Measurements from ENCODE around the gene SCN2B.

SCN2B gene

GRCh38 chr11:118175993-118176777 lies at the start of gene SCN2B:
TSS of gene SCN2B (minus strand) at chr11:118176639. CDS start at chr11:118176431, 208 bp downstream.
- no peak for DNase-seq (ENCODE audit: low read depth)

- DNase-seq (ENCODE audit: low read depth), result peak; percentile 46
Measured at GRCh38 chr11:118224511-118225188, 48.2 kb upstream of the SCN2B start, which contains the start of gene JAML. TSS of gene JAML (minus strand) at chr11:118225011. CDS start at chr11:118214866, 10,145 bp downstream.

- no peak for DNase-seq (ENCODE audit: low read depth)
Measured at GRCh38 chr11:118223992-118224391, 47.6 kb upstream of the SCN2B start.

- no peak for DNase-seq (ENCODE audit: low read depth)
Measured at GRCh38 chr11:118223570-118223969, 47.1 kb upstream of the SCN2B start.

GRCh38 chr11:118222437-118222836 lies 46.0 kb upstream of the SCN2B start:
- DNase-seq (ENCODE audit: low read depth), result no peak

- no peak for DNase-seq (ENCODE audit: low read depth)
Measured at GRCh38 chr11:118221419-118221818, 45.0 kb upstream of the SCN2B start.

GRCh38 chr11:118219732-118220131 lies 43.3 kb upstream of the SCN2B start:
- no peak for DNase-seq (ENCODE audit: low read depth)

GRCh38 chr11:118219244-118219643 lies 42.8 kb upstream of the SCN2B start:
- DNase-seq (ENCODE audit: low read depth), result no peak

GRCh38 chr11:118217575-118217974 lies 41.1 kb upstream of the SCN2B start:
- no peak for DNase-seq (ENCODE audit: low read depth)

GRCh38 chr11:118216621-118217481 lies 40.4 kb upstream of the SCN2B start:
- DNase-seq (ENCODE audit: low read depth), result no peak

- DNase-seq (ENCODE audit: low read depth), result no peak
Measured at GRCh38 chr11:118215765-118216164, 39.3 kb upstream of the SCN2B start.

- DNase-seq (ENCODE audit: low read depth), result no peak
Measured at GRCh38 chr11:118215262-118215661, 38.8 kb upstream of the SCN2B start.

- no peak for DNase-seq (ENCODE audit: low read depth)
Measured at GRCh38 chr11:118214210-118214914, 37.9 kb upstream of the SCN2B start.

- no peak for DNase-seq (ENCODE audit: low read depth)
Measured at GRCh38 chr11:118213781-118214180, 37.3 kb upstream of the SCN2B start.

- DNase-seq (ENCODE audit: low read depth), result no peak
Measured at GRCh38 chr11:118213201-118213600, 36.8 kb upstream of the SCN2B start.

GRCh38 chr11:118212781-118213191 lies 36.3 kb upstream of the SCN2B start:
- no peak for DNase-seq (ENCODE audit: low read depth)

- DNase-seq (ENCODE audit: low read depth), result no peak
Measured at GRCh38 chr11:118212131-118212725, 35.8 kb upstream of the SCN2B start.

GRCh38 chr11:118211006-118211405 lies 34.6 kb upstream of the SCN2B start:
- DNase-seq (ENCODE audit: low read depth), result no peak

GRCh38 chr11:118210323-118210722 lies 33.9 kb upstream of the SCN2B start:
- no peak for DNase-seq (ENCODE audit: low read depth)

GRCh38 chr11:118209033-118209432 lies 32.6 kb upstream of the SCN2B start:
- no peak for DNase-seq (ENCODE audit: low read depth)

GRCh38 chr11:118207079-118207478 lies 30.6 kb upstream of the SCN2B start:
- DNase-seq (ENCODE audit: low read depth), result no peak

Measured in activated T-helper 1 cell treated with Interleukin-2 at 50 U/mL for 16 hours (primary cell).